SK-N-SH (cell line): ENCODE data around the gene STARD10. TPM values are rescaled to one million over a fixed set of nuclear protein-coding genes. Genes with fewer than 3 reads are reported as not detected.

Experiments used
- CTCF ChIA-PET: fragments of 300-600, 350-600 bp; formaldehyde crosslinking; extraction: SDS; loops from one replicate; lab custom pipeline; 2021; lab: Yijun Ruan, JAX
- POLR2A ChIA-PET: fragments of 350-600 bp; sonication (Branson Sonifier 250); formaldehyde crosslinking; extraction: SDS; loops from one replicate; lab custom pipeline; 2020; ENCODE audit warnings: antibody characterized with exemption, inconsistent platforms; lab: Yijun Ruan, JAX
- DNase-seq: peaks from one replicate; pipeline ENCODE4 v3.0.0; 2012
- H2AFZ ChIP-seq: fragments of 200-600 bp; sonication (generic); 2 replicates; pipeline ENCODE4 v1.8.1; 2016; ENCODE audit warnings: antibody characterized with exemption, mild to moderate bottlenecking, low read depth
- H3F3A ChIP-seq: fragments of 200-600 bp; sonication (generic); replicated peaks from 2 replicates; pipeline ENCODE3; 2016; ENCODE audit warnings: antibody characterized with exemption, mild to moderate bottlenecking; ENCODE audit not compliant: insufficient read depth
- H3K27ac ChIP-seq, 2 experiments: fragments of 200-500 bp in 1 of 2; fragments of 200-600 bp in 1 of 2; sonication (Bioruptor generic) in 1 of 2; sonication (generic), shearing (Covaris generic) in 1 of 2; 2 replicates each; pipeline versions ENCODE4 v1.5.1 to v1.6.1; 2014 to 2016; ENCODE audit warnings: low read depth in 2 of 2, inconsistent platforms in 1 of 2, low read length in 1 of 2, mild to moderate bottlenecking in 1 of 2, mixed read lengths in 1 of 2
- H3K27me3 ChIP-seq: fragments of 200-600 bp; sonication (generic), shearing (Covaris generic); 2 replicates; pipeline ENCODE4 v1.6.1; 2016; ENCODE audit warnings: mixed run types; ENCODE audit not compliant: insufficient read depth
- H3K36me3 ChIP-seq, 2 experiments: fragments of 200-500 bp in 1 of 2; fragments of 200-600 bp in 1 of 2; sonication (Bioruptor generic) in 1 of 2; sonication (generic) in 1 of 2; replicated peaks in 1 of 2; 2 replicates each; pipeline versions ENCODE3 to v1.5.1; 2014 to 2016; ENCODE audit warnings: low read length in 1 of 2, mild to moderate bottlenecking in 1 of 2; ENCODE audit not compliant: insufficient read depth in 2 of 2, control insufficient read depth in 1 of 2
- H3K4me1 ChIP-seq, 2 experiments: fragments of 200-500 bp in 1 of 2; fragments of 200-600 bp in 1 of 2; sonication (Bioruptor generic) in 1 of 2; sonication (generic), shearing (Covaris generic) in 1 of 2; 2 replicates each; pipeline versions ENCODE4 v1.5.1 to v1.6.1; 2014 to 2016; ENCODE audit warnings: low read depth in 1 of 2, low read length in 1 of 2, mixed run types in 1 of 2; ENCODE audit not compliant: insufficient read depth in 2 of 2, control insufficient read depth in 1 of 2
- H3K4me2 ChIP-seq: fragments of 200-600 bp; sonication (generic), shearing (Covaris generic); 2 replicates; pipeline ENCODE4 v1.6.1; 2017; ENCODE audit warnings: mixed run types
- H3K4me3 ChIP-seq, 2 experiments: fragments of 200-500 bp in 1 of 2; fragments of 200-600 bp in 1 of 2; sonication (Bioruptor generic) in 1 of 2; sonication (generic), shearing (Covaris generic) in 1 of 2; 2 replicates each; pipeline versions ENCODE4 v1.5.1 to v1.8.1; 2014 to 2016; ENCODE audit warnings: low read depth in 2 of 2, inconsistent platforms in 1 of 2, low read length in 1 of 2, mild to moderate bottlenecking in 1 of 2, mixed read lengths in 1 of 2, moderate library complexity in 1 of 2
- H3K79me2 ChIP-seq: fragments of 200-600 bp; sonication (generic); 2 replicates; pipeline ENCODE4 v1.8.1; 2017; ENCODE audit warnings: mild to moderate bottlenecking; ENCODE audit not compliant: insufficient read depth
- H3K9ac ChIP-seq: fragments of 200-600 bp; sonication (generic); 2 replicates; pipeline ENCODE4 v1.6.1; 2017; ENCODE audit warnings: mixed run types
- H3K9me2 ChIP-seq: fragments of 200-600 bp; sonication (generic); 2 replicates; pipeline ENCODE4 v1.6.1; 2017; ENCODE audit warnings: mixed run types
- H3K9me3 ChIP-seq: fragments of 200-600 bp; sonication (generic); 2 replicates; pipeline ENCODE4 v1.6.1; 2017; ENCODE audit warnings: mixed run types, mild to moderate bottlenecking, moderate library complexity
- H4K20me1 ChIP-seq: fragments of 200-600 bp; sonication (generic); 2 replicates; pipeline ENCODE4 v1.6.1; 2017; ENCODE audit warnings: mild to moderate bottlenecking, mixed run types; ENCODE audit not compliant: insufficient read depth
- CHD2 ChIP-seq: fragments of 150-350 bp; IDR thresholded peaks from 2 replicates; pipeline ENCODE4 v1.6.1; 2018; ENCODE audit warnings: low read length; ENCODE audit not compliant: partially characterized antibody
- EP300 ChIP-seq, 2 experiments: IDR thresholded peaks; 2 replicates each; pipeline versions ENCODE4 v1.4.0 to v1.6.1; 2012; ENCODE audit warnings: borderline replicate concordance in 1 of 2, low read depth in 1 of 2, low read length in 1 of 2
- EZH2phosphoT487 ChIP-seq: fragments of 200-600 bp; sonication (generic); IDR thresholded peaks from 2 replicates; pipeline ENCODE4 v1.6.1; 2017; ENCODE audit warnings: low read depth, mixed run types, mild to moderate bottlenecking, antibody characterized with exemption, moderate library complexity, borderline replicate concordance
- FOSL2 ChIP-seq: IDR thresholded peaks from 2 replicates; pipeline ENCODE4 v1.4.0; 2012; ENCODE audit warnings: low read depth, mild to moderate bottlenecking, moderate library complexity, borderline replicate concordance
- FOXJ3 ChIP-seq: sonication (generic); formaldehyde crosslinking; IDR thresholded peaks from 2 replicates; pipeline ENCODE4 v1.5.1; 2020; ENCODE audit warnings: mild to moderate bottlenecking, missing genetic modification reagents
- GABPA ChIP-seq: IDR thresholded peaks from 2 replicates; pipeline ENCODE4 v1.4.0; 2012; ENCODE audit warnings: low read depth, mild to moderate bottlenecking
- GATA2 ChIP-seq: sonication (generic); formaldehyde crosslinking; IDR thresholded peaks from 2 replicates; pipeline ENCODE4 v1.5.0; 2020; ENCODE audit warnings: mild to moderate bottlenecking, missing genetic modification reagents
- JUND ChIP-seq: IDR thresholded peaks from 2 replicates; pipeline ENCODE4 v1.4.0; 2012
- MXI1 ChIP-seq: IDR thresholded peaks from 2 replicates; pipeline ENCODE4 v1.6.1; 2012; ENCODE audit warnings: mild to moderate bottlenecking, low read depth, low read length, improper control_type of control experiment
- NFIC ChIP-seq: IDR thresholded peaks from 2 replicates; pipeline ENCODE4 v1.4.0; 2012; ENCODE audit warnings: borderline replicate concordance
- RCOR1 ChIP-seq: fragments of 150-350 bp; IDR thresholded peaks from 2 replicates; pipeline ENCODE4 v1.6.1; 2017; ENCODE audit warnings: antibody characterized with exemption, low read length
- SMC3 ChIP-seq: IDR thresholded peaks from 2 replicates; pipeline ENCODE4 v1.6.1; 2012; ENCODE audit warnings: low read depth, low read length, improper control_type of control experiment
- TCF12 ChIP-seq: IDR thresholded peaks from 2 replicates; pipeline ENCODE4 v1.4.0; 2012
- YY1 ChIP-seq: IDR thresholded peaks from 2 replicates; pipeline ENCODE4 v1.4.0; 2012; ENCODE audit warnings: low read depth, mild to moderate bottlenecking
- WGBS: methylation state at CpG from one replicate; pipeline ENCODE4 v1.1.6; 2017; ENCODE audit warnings: low lambda C conversion rate; 5-methylcytosine and 5-hydroxymethylcytosine counted together
- polyA plus RNA-seq, 3 experiments: library from polyadenylated mRNA; depleted of rRNA; stranded (reverse); fragments of >200 nt; gene quantifications; 2 replicates each; pipeline ENCODE4 v1.2.3, GENCODE V29; 2012
- TF ChIP-seq, protein P1 (sequence below): fragments of 150-350 bp; IDR thresholded peaks from 2 replicates; pipeline ENCODE4 v1.6.1; 2017; ENCODE audit warnings: antibody characterized with exemption, low read length, low read depth, borderline replicate concordance
- TF ChIP-seq, protein P2 (sequence below): fragments of 150-350 bp; IDR thresholded peaks from 2 replicates; pipeline ENCODE4 v1.6.1; 2016; ENCODE audit warnings: mild to moderate bottlenecking, low read depth, low read length
- TF ChIP-seq, protein P3 (sequence below): fragments of 200-600 bp; sonication (generic); IDR thresholded peaks from 2 replicates; pipeline ENCODE4 v1.6.1; 2017; ENCODE audit warnings: antibody characterized with exemption, mild to moderate bottlenecking, moderate library complexity

Gene STARD10
- polyA plus RNA-seq, 1 of the 3 experiments (the other 2 are of a cell fraction), result 47.7 TPM

DNA sequence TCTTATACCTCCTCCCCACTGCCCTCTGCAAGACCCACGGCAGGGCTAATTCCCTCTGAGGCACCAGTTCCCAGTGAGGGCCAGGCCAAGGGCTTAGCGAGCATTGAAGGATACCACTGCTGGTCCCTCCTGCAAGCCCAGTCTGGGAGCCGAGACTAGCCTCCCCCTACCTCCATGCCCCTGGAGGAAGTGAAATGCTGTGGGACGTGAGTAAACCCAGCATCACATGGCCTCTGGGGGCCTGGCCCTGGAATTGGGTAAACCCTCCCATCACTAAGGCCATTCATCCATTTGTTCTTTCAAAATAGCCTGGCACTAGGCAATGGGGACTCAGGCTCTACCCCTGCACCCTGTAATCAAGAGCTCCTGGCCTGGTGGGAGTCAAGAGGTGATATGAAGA lies 66.3 kb downstream of the STARD10 start:
- Histone ChIP-seq H3F3A (peaks cover 4% of the 10 kb centered on the region), H3K4me3 (no peak overlapping the region), H3K4me1 (peaks cover 5 to 6% of the 10 kb centered on the region in 2 experiments; a peak in 2 of 4 replicates), H2AFZ (no peak overlapping the region), H3K27ac (no peak overlapping the region; a peak in 1 of 4 replicates), H3K9me2 (no peaks in the 10 kb centered on the region), H3K36me3 (no peaks in the 10 kb centered on the region), H3K9ac (no peak overlapping the region), H3K9me3 (no peaks in the 10 kb centered on the region), H4K20me1 (no peaks in the 10 kb centered on the region), H3K4me2 (no peak overlapping the region), H3K79me2 (peaks cover 23% of the 10 kb centered on the region), H3K27me3 (no peaks in the 10 kb centered on the region)
- CTCF ChIA-PET, result interaction anchor here (0.9 to 18.2 kb wide), 3 partner anchors 12 to 95 kb away, joined by 3 to 198 read pairs (median 5); partner anchors contain the start of gene STARD10
- TF ChIP-seq, protein P1, sequence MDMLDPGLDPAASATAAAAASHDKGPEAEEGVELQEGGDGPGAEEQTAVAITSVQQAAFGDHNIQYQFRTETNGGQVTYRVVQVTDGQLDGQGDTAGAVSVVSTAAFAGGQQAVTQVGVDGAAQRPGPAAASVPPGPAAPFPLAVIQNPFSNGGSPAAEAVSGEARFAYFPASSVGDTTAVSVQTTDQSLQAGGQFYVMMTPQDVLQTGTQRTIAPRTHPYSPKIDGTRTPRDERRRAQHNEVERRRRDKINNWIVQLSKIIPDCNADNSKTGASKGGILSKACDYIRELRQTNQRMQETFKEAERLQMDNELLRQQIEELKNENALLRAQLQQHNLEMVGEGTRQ, result no peak
- TF ChIP-seq FOSL2 (no peak), JUND (no peak), EZH2phosphoT487 (no peak), RCOR1 (no peak), EP300 (IDR thresholded peaks at IDR 0.05; ENCODE audit: borderline replicate concordance in 1 of 2, low read depth in 1 of 2, low read length in 1 of 2) (no peak), YY1 (no peak), FOXJ3 (CRISPR knock-in tag) (no peak), GABPA (no peak), TCF12 (no peak), GATA2 (CRISPR knock-in tag) (no peak), CHD2 (no peak), NFIC (no peak), SMC3 (no peak), MXI1 (no peak)
- TF ChIP-seq, protein P2, sequence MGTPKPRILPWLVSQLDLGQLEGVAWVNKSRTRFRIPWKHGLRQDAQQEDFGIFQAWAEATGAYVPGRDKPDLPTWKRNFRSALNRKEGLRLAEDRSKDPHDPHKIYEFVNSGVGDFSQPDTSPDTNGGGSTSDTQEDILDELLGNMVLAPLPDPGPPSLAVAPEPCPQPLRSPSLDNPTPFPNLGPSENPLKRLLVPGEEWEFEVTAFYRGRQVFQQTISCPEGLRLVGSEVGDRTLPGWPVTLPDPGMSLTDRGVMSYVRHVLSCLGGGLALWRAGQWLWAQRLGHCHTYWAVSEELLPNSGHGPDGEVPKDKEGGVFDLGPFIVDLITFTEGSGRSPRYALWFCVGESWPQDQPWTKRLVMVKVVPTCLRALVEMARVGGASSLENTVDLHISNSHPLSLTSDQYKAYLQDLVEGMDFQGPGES, result no peak
- TF ChIP-seq, protein P3, sequence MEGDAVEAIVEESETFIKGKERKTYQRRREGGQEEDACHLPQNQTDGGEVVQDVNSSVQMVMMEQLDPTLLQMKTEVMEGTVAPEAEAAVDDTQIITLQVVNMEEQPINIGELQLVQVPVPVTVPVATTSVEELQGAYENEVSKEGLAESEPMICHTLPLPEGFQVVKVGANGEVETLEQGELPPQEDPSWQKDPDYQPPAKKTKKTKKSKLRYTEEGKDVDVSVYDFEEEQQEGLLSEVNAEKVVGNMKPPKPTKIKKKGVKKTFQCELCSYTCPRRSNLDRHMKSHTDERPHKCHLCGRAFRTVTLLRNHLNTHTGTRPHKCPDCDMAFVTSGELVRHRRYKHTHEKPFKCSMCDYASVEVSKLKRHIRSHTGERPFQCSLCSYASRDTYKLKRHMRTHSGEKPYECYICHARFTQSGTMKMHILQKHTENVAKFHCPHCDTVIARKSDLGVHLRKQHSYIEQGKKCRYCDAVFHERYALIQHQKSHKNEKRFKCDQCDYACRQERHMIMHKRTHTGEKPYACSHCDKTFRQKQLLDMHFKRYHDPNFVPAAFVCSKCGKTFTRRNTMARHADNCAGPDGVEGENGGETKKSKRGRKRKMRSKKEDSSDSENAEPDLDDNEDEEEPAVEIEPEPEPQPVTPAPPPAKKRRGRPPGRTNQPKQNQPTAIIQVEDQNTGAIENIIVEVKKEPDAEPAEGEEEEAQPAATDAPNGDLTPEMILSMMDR, result no peak
- WGBS, result 93% methylated on average over 4 of the region's 4 CpGs
- POLR2A ChIA-PET, result no interaction called here
- DNase-seq, result no peak
